Gastroesophageal sphincter (tissue), 4 donors: ENCODE data around the gene ZSWIM5. TPM values are rescaled to one million over a fixed set of nuclear protein-coding genes. Genes with fewer than 3 reads are reported as not detected.
"Not testable (repeated sequence)": the region's sequence is repeated elsewhere in the genome, so short reads cannot be mapped to it uniquely, and the experiment has no call there.

ENCODE experiments used
- ATAC-seq: fragments of 150-250 bp; one replicate; pipeline ENCODE4 v1.9.1; 2016; ENCODE audit warnings: mild to moderate bottlenecking, moderate library complexity
- H3K27ac ChIP-seq, 4 donors: fragments of 200-600 bp; sonication (generic) in 3 of 4; 1 replicate in 3 of 4; 2 replicates in 1 of 4; pipeline ENCODE4 v1.5.1; 2016 to 2019
- H3K27me3 ChIP-seq: fragments of 200-600 bp; sonication (generic); one replicate; pipeline ENCODE4 v1.5.1; 2019
- H3K36me3 ChIP-seq, 2 donors: fragments of 200-600 bp; sonication (generic); one replicate each; pipeline ENCODE4 v1.5.1; 2019; ENCODE audit warnings: control low read depth in 1 of 2
- H3K4me1 ChIP-seq, 3 donors: fragments of 200-600 bp; sonication (generic); 1 replicate in 2 of 3; 2 replicates in 1 of 3; pipeline ENCODE4 v1.5.1; 2016 to 2019; ENCODE audit warnings: control low read depth in 2 of 3
- H3K4me3 ChIP-seq, 2 donors: fragments of 200-600 bp; sonication (generic); one replicate each; pipeline ENCODE4 v1.5.1; 2019; ENCODE audit warnings: mild to moderate bottlenecking in 1 of 2, moderate library complexity in 1 of 2
- H3K9me3 ChIP-seq, 3 donors: fragments of 200-600 bp; sonication (generic); one replicate each; pipeline ENCODE4 v1.5.1; 2017 to 2019; ENCODE audit warnings: control low read depth in 2 of 3
- EP300 ChIP-seq: sonication (generic); formaldehyde crosslinking; IDR thresholded peaks from one replicate; pipeline ENCODE4 v1.6.1; 2017; ENCODE audit warnings: antibody characterized with exemption, mild to moderate bottlenecking
- POLR2A ChIP-seq, 2 donors: fragments of 450-650 bp; IDR thresholded peaks; one replicate each; pipeline ENCODE4 v1.6.1; 2017; ENCODE audit warnings: antibody characterized with exemption in 2 of 2, mild to moderate bottlenecking in 2 of 2, moderate library complexity in 1 of 2
- POLR2AphosphoS5 ChIP-seq: sonication (generic); formaldehyde crosslinking; IDR thresholded peaks from one replicate; pipeline ENCODE4 v1.6.1; 2017; ENCODE audit warnings: antibody characterized with exemption
- WGBS, 2 donors: methylation state at CpG; one replicate each; pipeline ENCODE4 v1.1.5; 2018; ENCODE audit warnings: low coverage in 1 of 2; 5-methylcytosine and 5-hydroxymethylcytosine counted together
- total RNA-seq, 4 donors: library from RNA; depleted of rRNA; stranded (reverse); fragments of >200 nt; gene quantifications; one replicate each; pipeline ENCODE4 v1.1.0, GENCODE V29; 2016
- TF ChIP-seq, protein P1 (sequence below), 4 experiments: fragments of 200-600 bp in 2 of 4; fragments of 450-650 bp in 2 of 4; sonication (generic) in 1 of 4; IDR thresholded peaks; one replicate each; pipeline ENCODE4 v1.5.1; 2017 to 2019; ENCODE audit warnings: antibody characterized with exemption in 4 of 4, mild to moderate bottlenecking in 2 of 4, moderate library complexity in 2 of 4

The ZSWIM5 gene
- total RNA-seq, 4 donors from 2014 or later = 3.3 to 8.1 (median 5.8) TPM

DNA sequence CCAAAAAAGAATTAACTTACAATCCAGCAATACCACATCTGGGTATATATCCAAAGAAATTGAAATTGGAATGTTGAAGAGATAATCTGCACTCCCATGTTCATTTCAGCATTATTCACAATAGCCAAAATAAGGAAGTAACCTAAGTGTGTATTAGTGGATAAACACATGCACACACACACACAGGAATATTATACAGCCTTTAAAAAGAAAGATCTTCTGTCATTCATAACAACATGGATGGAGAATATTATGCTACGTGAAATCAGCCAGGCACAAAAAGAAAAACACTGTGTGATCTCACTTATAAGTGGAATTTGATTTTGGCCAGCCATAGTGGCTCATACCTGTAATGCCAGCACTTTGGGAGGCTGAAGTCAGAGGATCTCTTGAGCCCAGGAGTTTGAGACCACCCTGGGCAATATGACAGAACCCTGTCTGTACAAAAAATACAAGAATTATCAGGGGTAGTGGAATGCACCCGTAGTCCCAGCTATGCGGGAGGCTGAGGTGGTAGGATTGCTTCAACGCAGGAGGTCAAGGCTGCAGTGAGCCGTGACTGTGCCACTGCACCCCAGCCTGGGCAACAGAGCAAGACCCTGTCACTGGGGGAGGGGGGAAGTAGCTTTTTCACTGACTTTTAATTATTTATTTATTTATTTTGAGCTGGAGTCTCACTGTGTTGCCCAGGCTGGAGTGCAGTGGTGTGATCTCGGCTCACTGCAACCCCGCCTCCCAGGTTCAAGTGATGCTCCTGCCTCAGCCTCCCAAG is 210.8 kb downstream of the ZSWIM5 start:
- Histone ChIP-seq H3K4me1 (no peaks in the 10 kb centered on the region), H3K9me3 (no peaks in the 10 kb centered on the region), H3K36me3 (no peaks in the 10 kb centered on the region), H3K27me3 (no peaks in the 10 kb centered on the region), H3K4me3 (no peak overlapping the region), H3K27ac (no peak overlapping the region)
- ATAC-seq = no peak
- 60 to 93% methylated on average over 1 to 6 of the region's 7 CpGs for WGBS, 2 donors
- TF ChIP-seq, protein P1, sequence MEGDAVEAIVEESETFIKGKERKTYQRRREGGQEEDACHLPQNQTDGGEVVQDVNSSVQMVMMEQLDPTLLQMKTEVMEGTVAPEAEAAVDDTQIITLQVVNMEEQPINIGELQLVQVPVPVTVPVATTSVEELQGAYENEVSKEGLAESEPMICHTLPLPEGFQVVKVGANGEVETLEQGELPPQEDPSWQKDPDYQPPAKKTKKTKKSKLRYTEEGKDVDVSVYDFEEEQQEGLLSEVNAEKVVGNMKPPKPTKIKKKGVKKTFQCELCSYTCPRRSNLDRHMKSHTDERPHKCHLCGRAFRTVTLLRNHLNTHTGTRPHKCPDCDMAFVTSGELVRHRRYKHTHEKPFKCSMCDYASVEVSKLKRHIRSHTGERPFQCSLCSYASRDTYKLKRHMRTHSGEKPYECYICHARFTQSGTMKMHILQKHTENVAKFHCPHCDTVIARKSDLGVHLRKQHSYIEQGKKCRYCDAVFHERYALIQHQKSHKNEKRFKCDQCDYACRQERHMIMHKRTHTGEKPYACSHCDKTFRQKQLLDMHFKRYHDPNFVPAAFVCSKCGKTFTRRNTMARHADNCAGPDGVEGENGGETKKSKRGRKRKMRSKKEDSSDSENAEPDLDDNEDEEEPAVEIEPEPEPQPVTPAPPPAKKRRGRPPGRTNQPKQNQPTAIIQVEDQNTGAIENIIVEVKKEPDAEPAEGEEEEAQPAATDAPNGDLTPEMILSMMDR (IDR thresholded peaks at IDR 0.05) = no peak
- TF ChIP-seq POLR2A (IDR thresholded peaks at IDR 0.05) (no peak), POLR2AphosphoS5 (no peak), EP300 (no peak)

DNA sequence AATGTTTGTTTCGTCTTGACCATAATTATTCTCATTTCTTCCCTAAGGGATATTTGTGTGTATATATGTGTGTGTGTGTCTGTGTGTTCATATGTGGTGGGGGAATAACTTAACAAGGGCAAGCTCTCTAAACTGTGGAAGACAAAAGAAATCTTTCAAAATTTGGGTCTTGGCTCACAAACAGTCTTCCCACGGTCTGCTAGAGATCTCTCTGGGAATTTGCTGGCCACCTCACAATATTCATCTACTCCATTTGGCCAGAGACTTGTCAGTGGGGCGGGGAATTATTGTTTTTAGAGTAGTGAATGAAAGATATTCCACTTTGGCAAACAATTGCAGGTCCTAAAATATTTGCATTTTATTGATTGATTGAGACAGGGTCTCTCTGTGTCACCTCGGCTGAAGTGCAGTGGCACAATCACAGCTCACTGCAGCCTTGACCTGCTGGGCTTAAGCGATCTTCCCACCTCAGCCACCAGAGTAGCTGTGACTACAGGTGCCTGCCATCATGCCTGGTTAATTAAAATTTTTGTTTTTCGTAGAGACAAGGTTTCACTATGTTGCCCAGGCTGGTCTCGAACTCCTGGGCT is 212.0 kb downstream of the ZSWIM5 start:
- Histone ChIP-seq H3K27me3 (no peaks in the 10 kb centered on the region), H3K9me3 (no peaks in the 10 kb centered on the region), H3K27ac (no peak overlapping the region), H3K36me3 (no peaks in the 10 kb centered on the region), H3K4me1 (no peaks in the 10 kb centered on the region), H3K4me3 (no peak overlapping the region)
- WGBS, 2 donors = 57 to 62% methylated on average over 7 of the region's 7 CpGs
- TF ChIP-seq, protein P1 (IDR thresholded peaks at IDR 0.05) = no peak
- TF ChIP-seq EP300 = no peak
- TF ChIP-seq POLR2AphosphoS5 = no peak
- TF ChIP-seq POLR2A (IDR thresholded peaks at IDR 0.05) = no peak
- no peak for ATAC-seq

DNA sequence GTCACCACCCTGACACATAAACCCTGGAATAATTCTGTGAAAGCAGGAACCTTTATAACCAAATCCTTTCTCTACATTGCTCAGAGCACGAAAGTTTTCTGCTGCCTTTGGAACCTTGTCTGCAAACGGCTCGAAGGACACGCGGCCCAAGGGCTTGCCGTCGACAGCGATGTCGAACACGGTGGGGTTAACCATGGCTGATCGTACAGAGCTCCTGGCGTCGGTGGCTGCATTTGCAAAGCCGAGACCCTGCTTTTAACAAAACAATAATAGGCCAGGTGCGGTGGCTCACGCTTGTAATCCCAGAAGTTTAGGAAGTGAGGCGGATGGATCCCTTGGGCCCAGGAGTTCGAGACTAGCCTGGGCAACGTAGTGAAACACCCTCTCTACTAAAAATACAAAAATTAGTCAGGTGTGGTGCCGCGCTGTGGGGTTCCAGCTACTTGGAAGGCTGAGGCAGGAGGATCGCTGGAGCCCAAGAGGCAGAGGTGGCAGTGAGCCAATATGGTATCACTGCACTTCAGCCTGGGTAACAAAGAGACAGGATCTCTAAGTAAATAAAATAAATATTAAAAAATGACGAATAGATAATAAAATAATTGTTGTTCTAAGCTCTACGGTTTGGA is 217.8 kb downstream of the ZSWIM5 start:
- 82 to 88% methylated on average over 2 to 13 of the region's 24 CpGs for WGBS, 2 donors
- Histone ChIP-seq H3K27me3 (no peaks in the 10 kb centered on the region), H3K27ac (no peak overlapping the region), H3K4me1 (peaks cover 0 to 29% (median 8%) of the 10 kb centered on the region in 3 donors), H3K9me3 (no peaks in the 10 kb centered on the region), H3K4me3 (no peak overlapping the region), H3K36me3 (no peaks in the 10 kb centered on the region)
- ATAC-seq = no peak
- TF ChIP-seq, protein P1 (IDR thresholded peaks at IDR 0.05) = no peak
- TF ChIP-seq POLR2A (IDR thresholded peaks at IDR 0.05) (no peak), POLR2AphosphoS5 (no peak), EP300 (no peak)

DNA sequence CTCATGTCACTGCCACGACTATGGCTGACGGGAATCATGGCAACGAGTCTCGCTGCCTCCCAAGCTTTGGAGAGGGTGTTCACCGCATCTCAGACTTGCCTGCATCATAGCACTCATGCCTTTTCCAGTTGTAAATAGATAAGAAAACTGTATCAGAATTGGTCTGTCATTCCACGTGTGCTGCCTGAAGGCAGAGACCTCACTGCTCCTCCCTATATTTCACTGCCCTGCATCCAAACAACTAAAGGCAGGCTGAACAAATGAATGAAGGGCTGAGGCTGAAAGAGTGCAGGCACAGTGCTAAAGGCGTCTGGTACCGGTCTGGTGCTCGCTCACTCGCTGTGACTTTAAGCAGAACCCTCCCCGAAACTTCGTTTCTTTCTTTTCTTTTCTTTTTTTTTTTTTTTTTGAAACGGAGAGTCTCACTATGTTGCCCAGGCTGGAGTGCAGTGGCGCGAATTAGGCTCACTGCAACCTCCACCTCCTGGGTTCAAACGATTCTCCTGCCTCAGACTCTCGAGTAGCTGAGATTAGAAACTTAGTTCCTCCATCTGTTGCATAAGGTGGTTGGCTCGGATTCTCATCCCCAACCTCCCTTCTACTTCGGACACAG is 220.6 kb downstream of the ZSWIM5 start:
- no peak for TF ChIP-seq EP300
- TF ChIP-seq, protein P1 (IDR thresholded peaks at IDR 0.05) = no peak
- no peak for TF ChIP-seq POLR2AphosphoS5
- TF ChIP-seq POLR2A (IDR thresholded peaks at IDR 0.05) = no peak
- Histone ChIP-seq H3K9me3 (no peaks in the 10 kb centered on the region), H3K4me3 (peak overlapping the region; percentile 70 to 89), H3K4me1 (peaks cover 0 to 44% (median 8%) of the 10 kb centered on the region in 3 donors), H3K36me3 (peaks cover 0 to 8% of the 10 kb centered on the region in 2 donors), H3K27me3 (no peaks in the 10 kb centered on the region), H3K27ac (peak overlapping the region; percentile 27 to 79 (median 77))
- 2 to 13% methylated on average over 5 to 14 of the region's 19 CpGs for whole genome bisulfite sequencing, 2 donors
- ATAC-seq = peak; percentile 73

DNA sequence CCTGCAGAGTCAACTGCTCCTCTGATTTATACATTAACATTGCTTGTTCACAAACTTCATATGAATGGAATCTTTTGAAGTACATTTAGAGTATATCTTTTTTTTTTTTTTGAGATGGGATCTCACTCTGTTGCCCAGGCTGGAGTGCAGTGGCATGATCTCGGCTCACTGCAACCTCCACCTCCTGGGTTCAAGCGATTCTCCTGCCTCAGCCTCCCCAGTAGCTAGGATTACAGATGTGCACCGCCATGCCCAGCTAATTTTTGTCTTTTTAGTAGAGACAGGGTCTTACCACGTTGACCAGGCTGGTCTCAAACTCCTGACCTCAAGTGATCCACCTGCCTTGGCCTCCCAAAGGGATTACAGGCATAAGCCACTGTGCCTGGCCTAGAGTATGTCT is 229.0 kb downstream of the ZSWIM5 start:
- H3K36me3 ChIP-seq = peaks cover 0 to 83% of the 10 kb centered on the region in 2 donors
- H3K27me3 ChIP-seq, H3K27ac ChIP-seq, H3K9me3 ChIP-seq, ATAC-seq, H3K4me3 ChIP-seq, H3K4me1 ChIP-seq: not testable (repeated sequence)
- 95 to 100% methylated on average over 3 to 4 of the region's 4 CpGs for WGBS, 2 donors
